ENCODE measurements around the gene ASXL3. TPM values are rescaled to one million over a fixed set of nuclear protein-coding genes. Genes with fewer than 3 reads are reported as not detected.

The ASXL3 gene
- total and polyA plus RNA-seq, 2 donors (not counting 1 experiment from before 2014, with no cell fraction given), result 0.02 TPM; not detected in 1

- DNase-seq, result no peak
- ATAC-seq (ENCODE audit: low read depth), result no peak
- Histone ChIP-seq H2AFZ (ENCODE audit: insufficient read depth, low read depth, low read length, poor library complexity, severe bottlenecking) (no peak overlapping the region), H3K36me3 (replicated peaks in 1 of 2; ENCODE audit: control extremely low read depth in 1 of 2, control insufficient read depth in 1 of 2, extremely low read depth in 1 of 2, insufficient read depth in 2 of 2, low read length in 1 of 2) (no peaks in the 10 kb centered on the region), H3K27ac (ENCODE audit: low read length in 2 of 2) (no peak overlapping the region), H3K79me2 (ENCODE audit: control insufficient read depth, insufficient read depth, low read length) (no peaks in the 10 kb centered on the region), H3K4me1 (ENCODE audit: control insufficient read depth in 2 of 2, insufficient read depth in 2 of 2, low read length in 2 of 2) (no peaks in the 10 kb centered on the region), H3K9ac (ENCODE audit: low read length) (no peak overlapping the region), H4K20me1 (ENCODE audit: control insufficient read depth, insufficient read depth, low read length, poor library complexity, severe bottlenecking) (no peaks in the 10 kb centered on the region), H3K4me3 (ENCODE audit: control extremely low read depth in 1 of 5, extremely low read depth in 1 of 5, insufficient read depth in 1 of 5, low read depth in 2 of 5, low read length in 4 of 5) (no peak overlapping the region), H3K27me3 (replicated peaks in 1 of 4; ENCODE audit: control extremely low read depth in 1 of 4, control insufficient read depth in 3 of 4, insufficient read depth in 4 of 4, low read length in 3 of 4) (no peaks in the 10 kb centered on the region), H3K9me3 (ENCODE audit: control extremely low read depth in 1 of 3, control insufficient read depth in 2 of 3, insufficient read depth in 1 of 3, low read length in 2 of 3) (peaks cover 0 to 8% (median 0%) of the 10 kb centered on the region in 3 donors), H3K4me2 (replicated peaks; ENCODE audit: low read depth, low read length, poor library complexity, severe bottlenecking) (no peak overlapping the region)
- H3K27me3 Mint-ChIP-seq, result no peaks in the 10 kb centered on the region
- TF ChIP-seq CTCF (IDR thresholded peaks at IDR 0.05) (no peak), EZH2 (IDR thresholded peaks at IDR 0.05; ENCODE audit: borderline replicate concordance, insufficient read depth, low read depth, low read length, poor library complexity, severe bottlenecking) (no peak)
- ChIA-PET POLR2A (no interaction called here), CTCF (no interaction called here)
- intact Hi-C loops (cut with micrococcal nuclease), result no loop called here
- WGBS (ENCODE audit: insufficient coverage), result no CpG with 5 or more reads among the region's 1 CpG
- no peak overlapping the region for H3K27ac Mint-ChIP-seq
- H3K9me3 Mint-ChIP-seq (ENCODE audit: insufficient read depth), result peaks cover 2% of the 10 kb centered on the region
- H3K4me3 Mint-ChIP-seq, result no peak overlapping the region
- no peaks in the 10 kb centered on the region for H3K4me1 Mint-ChIP-seq
Observed at GRCh38 chr18:33562741-33563140, 15.3 kb upstream of the ASXL3 start.

GRCh38 chr18:33567705-33568104 is 10.3 kb upstream of the ASXL3 start:
- H3K27ac Mint-ChIP-seq, result no peak overlapping the region
- H3K9me3 Mint-ChIP-seq (ENCODE audit: insufficient read depth), result peaks cover 2% of the 10 kb centered on the region
- no peak overlapping the region for H2AFZ ChIP-seq (ENCODE audit: insufficient read depth, low read depth, low read length, poor library complexity, severe bottlenecking)
- POLR2A ChIA-PET, result no interaction called here
- no peak overlapping the region for H3K9ac ChIP-seq (ENCODE audit: low read length)
- no peak overlapping the region for H3K4me2 ChIP-seq (replicated peaks; ENCODE audit: low read depth, low read length, poor library complexity, severe bottlenecking)
- intact Hi-C loops (cut with micrococcal nuclease), result no loop called here
- ATAC-seq (ENCODE audit: low read depth) (no peak), DNase-seq (no peak)
- H4K20me1 ChIP-seq (ENCODE audit: control insufficient read depth, insufficient read depth, low read length, poor library complexity, severe bottlenecking), result no peaks in the 10 kb centered on the region
- TF ChIP-seq EZH2 (IDR thresholded peaks at IDR 0.05; ENCODE audit: borderline replicate concordance, insufficient read depth, low read depth, low read length, poor library complexity, severe bottlenecking) (no peak), CTCF (IDR thresholded peaks at IDR 0.05) (no peak)
- H3K9me3 ChIP-seq (ENCODE audit: control extremely low read depth in 1 of 3, control insufficient read depth in 2 of 3, insufficient read depth in 1 of 3, low read length in 2 of 3), result peaks cover 0 to 8% (median 0%) of the 10 kb centered on the region in 3 donors
- no peaks in the 10 kb centered on the region for H3K27me3 ChIP-seq (replicated peaks in 1 of 4; ENCODE audit: control extremely low read depth in 1 of 4, control insufficient read depth in 3 of 4, insufficient read depth in 4 of 4, low read length in 3 of 4)
- no peak overlapping the region for H3K27ac ChIP-seq (ENCODE audit: low read length in 2 of 2)
- H3K4me3 ChIP-seq (ENCODE audit: control extremely low read depth in 1 of 5, extremely low read depth in 1 of 5, insufficient read depth in 1 of 5, low read depth in 2 of 5, low read length in 4 of 5), result no peak overlapping the region
- no peaks in the 10 kb centered on the region for H3K36me3 ChIP-seq (replicated peaks in 1 of 2; ENCODE audit: control extremely low read depth in 1 of 2, control insufficient read depth in 1 of 2, extremely low read depth in 1 of 2, insufficient read depth in 2 of 2, low read length in 1 of 2)
- H3K4me1 Mint-ChIP-seq, result no peaks in the 10 kb centered on the region
- CTCF ChIA-PET, result no interaction called here
- no peaks in the 10 kb centered on the region for H3K27me3 Mint-ChIP-seq
- H3K4me1 ChIP-seq (ENCODE audit: control insufficient read depth in 2 of 2, insufficient read depth in 2 of 2, low read length in 2 of 2), result no peaks in the 10 kb centered on the region
- no peaks in the 10 kb centered on the region for H3K79me2 ChIP-seq (ENCODE audit: control insufficient read depth, insufficient read depth, low read length)
- H3K4me3 Mint-ChIP-seq, result no peak overlapping the region
- WGBS (ENCODE audit: insufficient coverage), result no CpG with 5 or more reads among the region's 1 CpG
